ENCODE results near the gene OXSM.
A peak's percentile ranks its signal among the peaks of the same experiment; 100 is the strongest.

The OXSM gene

GRCh38 chr3:25789596-25790556 is at the start of gene OXSM:
Gene OXSM (plus strand): TSS chr3:25790090. CDS start chr3:25791021, 931 bp downstream.
- DNase-seq, result peak; percentile 64

DNA sequence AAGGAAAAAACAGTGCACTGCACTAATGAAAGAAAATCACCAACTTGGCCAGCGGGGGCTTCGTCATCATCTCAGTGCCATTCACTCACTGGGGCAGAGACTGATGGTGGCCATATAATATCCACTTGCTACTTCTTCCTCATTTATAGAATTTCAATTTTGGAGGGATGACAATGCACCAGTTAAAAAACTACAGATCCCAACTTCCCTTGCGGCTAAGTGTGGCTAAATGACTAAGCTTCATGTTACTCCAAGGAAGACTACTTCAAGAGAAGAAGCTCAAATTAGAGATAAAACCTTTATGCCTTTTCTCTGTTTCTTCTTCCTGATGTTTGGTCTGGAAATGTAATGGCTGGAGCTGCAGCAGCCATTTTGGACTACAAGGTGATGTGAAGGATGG is 45.4 kb upstream of the OXSM start:
- no peak for DNase-seq

- no peak for DNase-seq
Measured at GRCh38 chr3:25747033-25747432, 42.9 kb upstream of the OXSM start.

- no peak for DNase-seq
Measured at GRCh38 chr3:25748189-25748588, 41.7 kb upstream of the OXSM start.

- DNase-seq, result no peak
Measured at GRCh38 chr3:25749031-25749581, 40.8 kb upstream of the OXSM start.

- no peak for DNase-seq
Measured at GRCh38 chr3:25751048-25751447, 38.8 kb upstream of the OXSM start.

DNA sequence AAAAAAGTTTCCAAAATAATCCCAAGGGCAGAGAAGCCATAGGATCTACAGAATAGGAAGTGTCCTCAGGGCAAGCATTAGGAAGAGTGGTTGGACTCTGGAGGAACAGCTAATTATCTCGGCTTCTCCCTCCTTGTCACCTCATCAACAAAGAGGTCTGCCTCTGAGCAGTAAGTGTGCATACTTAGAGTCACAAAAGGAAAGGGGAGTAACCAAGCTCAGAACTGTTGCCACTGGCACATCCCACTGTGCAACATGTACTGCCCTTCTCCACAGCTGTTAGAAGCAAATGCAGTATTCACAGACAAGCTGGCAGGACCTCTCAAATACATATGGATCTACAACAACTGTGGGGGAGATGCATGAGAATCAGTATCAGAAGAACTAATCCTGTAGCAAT is 38.2 kb upstream of the OXSM start:
- no peak for DNase-seq

GRCh38 chr3:25768851-25769250 is 21.0 kb upstream of the OXSM start:
- DNase-seq, result no peak

- DNase-seq, result no peak
Measured at GRCh38 chr3:25775936-25776335, 14.0 kb upstream of the OXSM start.

- DNase-seq, result no peak
Measured at GRCh38 chr3:25780618-25781017, 9.3 kb upstream of the OXSM start.

- no peak for DNase-seq
Measured at GRCh38 chr3:25781145-25781757, 8.6 kb upstream of the OXSM start.

- no peak for DNase-seq
Measured at GRCh38 chr3:25781758-25782594, 7.9 kb upstream of the OXSM start.

DNA sequence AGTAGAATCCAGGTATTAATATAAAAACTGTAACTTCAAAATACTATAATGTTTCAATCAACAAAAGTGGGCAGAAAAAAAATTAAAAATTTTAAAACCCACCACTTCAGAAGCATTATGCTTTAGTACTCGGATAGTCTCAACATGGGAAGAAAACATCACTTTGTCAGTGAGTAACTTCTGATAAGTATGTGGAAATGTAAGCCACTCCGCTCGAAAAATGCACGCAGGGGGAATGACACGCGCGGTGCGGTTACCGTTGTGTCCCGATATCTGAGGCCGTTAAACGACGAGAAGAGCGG is 7.3 kb upstream of the OXSM start:
- no peak for DNase-seq

GRCh38 chr3:25782938-25783660 is 6.8 kb upstream of the OXSM start, which contains the start of gene NGLY1:
Gene NGLY1 (minus strand): TSS chr3:25783443. CDS start chr3:25783390, 53 bp downstream.
- peak; percentile 34 for DNase-seq

DNA sequence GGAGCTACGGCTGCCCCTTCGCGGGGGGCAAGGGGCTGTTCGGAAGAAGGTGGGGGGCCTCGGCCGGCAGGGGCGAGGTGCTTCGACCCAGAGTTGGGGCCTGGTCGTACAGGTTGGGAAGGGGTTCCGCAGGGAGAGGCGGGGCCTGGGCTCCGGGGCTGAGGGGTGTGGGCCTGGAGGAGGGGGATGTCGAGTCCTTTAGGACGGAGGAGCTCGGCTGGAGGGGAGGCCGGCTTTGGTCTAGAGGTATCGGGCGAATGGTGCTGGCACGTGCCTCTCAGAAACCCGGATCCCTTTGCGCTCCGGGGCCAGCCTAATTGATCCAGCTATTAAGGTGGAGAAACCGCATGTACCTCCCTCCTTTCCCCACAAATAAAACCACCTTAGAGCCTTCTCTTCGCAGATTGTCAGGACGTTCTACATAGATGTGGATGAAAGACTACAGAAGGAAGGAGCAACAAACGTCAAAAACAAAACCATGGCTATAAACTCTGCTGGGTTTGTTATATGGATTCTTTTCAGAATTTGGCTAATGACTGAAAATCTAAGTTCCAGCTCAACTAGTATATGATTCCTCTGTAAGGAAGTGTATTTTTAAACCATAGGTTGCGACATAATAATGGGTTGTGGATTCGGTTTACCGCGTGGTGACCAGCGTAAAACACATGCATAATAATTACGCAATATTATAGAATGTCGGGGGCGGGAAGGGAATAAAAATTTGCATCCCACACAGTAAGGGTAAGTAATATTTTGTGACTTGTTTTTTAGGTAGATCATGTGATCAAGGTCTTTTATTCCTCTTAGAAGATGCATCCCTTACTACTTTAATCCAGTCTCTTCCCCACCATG is 6.0 kb upstream of the OXSM start:
- DNase-seq, result peak; percentile 1

- no peak for DNase-seq
Measured at GRCh38 chr3:25784971-25785370, 4.9 kb upstream of the OXSM start.

GRCh38 chr3:25785826-25786225 is 4.1 kb upstream of the OXSM start:
- DNase-seq, result no peak

GRCh38 chr3:25787689-25788088 is 2.2 kb upstream of the OXSM start:
- DNase-seq, result no peak

- no peak for DNase-seq
Measured at GRCh38 chr3:25789209-25789595, 688 bp upstream of the OXSM start.

DNA sequence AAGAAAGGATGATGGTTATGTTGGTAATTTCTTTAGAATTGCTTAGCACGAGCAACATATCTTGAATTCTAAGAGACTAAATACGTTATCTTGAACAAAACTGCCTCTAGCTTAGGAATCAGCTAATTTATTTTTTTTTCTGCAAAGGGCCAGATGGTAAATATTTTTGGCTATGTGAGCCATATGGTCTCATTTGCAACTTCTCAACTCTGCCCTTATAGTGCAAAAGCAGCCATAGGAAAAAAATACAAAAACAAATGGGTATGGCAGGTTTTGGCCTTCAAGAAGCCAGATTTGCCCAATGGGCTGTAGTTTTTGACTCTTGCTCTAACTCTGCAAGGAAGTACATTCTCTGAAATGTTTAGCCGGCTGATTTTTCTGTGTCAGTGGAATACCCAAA is 11.9 kb downstream of the OXSM start:
- DNase-seq, result no peak

GRCh38 chr3:25803833-25804232 is 13.9 kb downstream of the OXSM start:
- no peak for DNase-seq

- no peak for DNase-seq
Measured at GRCh38 chr3:25804676-25805075, 14.8 kb downstream of the OXSM start.

Data from NCI-H446 treated with DMSO at 0.1 percent for 48 hours (cell line).